ENCODE measurements around the gene EGFL7.

- TF ChIP-seq CTCF (IDR thresholded peaks at IDR 0.05): no peak
- TF ChIP-seq NR2C2 (CRISPR knock-in tag; IDR thresholded peaks at IDR 0.05): no peak
- no peak for TF ChIP-seq ATF2 (CRISPR knock-in tag; IDR thresholded peaks at IDR 0.05; ENCODE audit: borderline replicate concordance, low read depth)
- no peak for TF ChIP-seq STAT6 (CRISPR knock-in tag; conservative IDR thresholded peaks at IDR 0.05; ENCODE audit: low read depth)
- no peak for TF ChIP-seq NFYB (CRISPR knock-in tag; conservative IDR thresholded peaks at IDR 0.05; ENCODE audit: low read depth)
- TF ChIP-seq MAX (CRISPR knock-in tag; IDR thresholded peaks at IDR 0.05): peak; percentile 46; the same call in 1 of the 2 replicates
- TF ChIP-seq TEAD4 (CRISPR knock-in tag; IDR thresholded peaks at IDR 0.05): no peak
- TF ChIP-seq EMX1 (CRISPR knock-in tag; IDR thresholded peaks at IDR 0.05): no peak
- TF ChIP-seq USF1 (CRISPR knock-in tag; IDR thresholded peaks at IDR 0.05): no peak
- no peak; the same call in 1 of the 2 replicates for TF ChIP-seq GABPB1 (CRISPR knock-in tag; IDR thresholded peaks at IDR 0.05)
- TF ChIP-seq CREM (CRISPR knock-in tag; IDR thresholded peaks at IDR 0.05): no peak
Observed at GRCh38 chr9:136686794-136687711, 24.3 kb downstream of the EGFL7 start, which contains the start of gene AGPAT2.
